ENCODE results near the gene C22orf23. TPM values are rescaled to one million over a fixed set of nuclear protein-coding genes. Genes with fewer than 3 reads are reported as not detected.

Gene C22orf23
- total RNA-seq, 1 donor from 2014 or later = 0.82 TPM

- no peak for DNase-seq
- Histone ChIP-seq H3K4me3 (no peak overlapping the region), H3K27ac (replicated peaks) (no peak overlapping the region), H3K36me3 (peaks cover 33% of the 10 kb centered on the region), H3K9me3 (replicated peaks) (no peaks in the 10 kb centered on the region), H3K27me3 (ENCODE audit: low read depth) (no peaks in the 10 kb centered on the region), H3K4me1 (peaks cover 23% of the 10 kb centered on the region)
- intact Hi-C loops (cut with micrococcal nuclease) = loop anchor here (10.0 kb wide), 1 partner anchor 153 kb away; no protein-coding TSS in a partner anchor
- no peak for TF ChIP-seq CTCF (IDR thresholded peaks at IDR 0.05; ENCODE audit: borderline replicate concordance)
Observed at GRCh38 chr22:37967637-37968451, 14.4 kb upstream of the C22orf23 start.

- no peak for DNase-seq
- Histone ChIP-seq H3K4me1 (peaks cover 23% of the 10 kb centered on the region), H3K36me3 (peaks cover 40% of the 10 kb centered on the region), H3K4me3 (no peak overlapping the region), H3K27me3 (ENCODE audit: low read depth) (no peaks in the 10 kb centered on the region), H3K9me3 (replicated peaks) (no peaks in the 10 kb centered on the region), H3K27ac (replicated peaks) (no peak overlapping the region)
- no peak for TF ChIP-seq CTCF (IDR thresholded peaks at IDR 0.05; ENCODE audit: borderline replicate concordance)
- intact Hi-C loops (cut with micrococcal nuclease) = loop anchor here (10.0 kb wide), 1 partner anchor 152 kb away; no protein-coding TSS in a partner anchor
Observed at GRCh38 chr22:37967147-37967546, 13.7 kb upstream of the C22orf23 start.

GRCh38 chr22:37965940-37966664 is 12.7 kb upstream of the C22orf23 start:
- peaks cover 50% of the 10 kb centered on the region for H3K36me3 ChIP-seq
- no peaks in the 10 kb centered on the region for H3K27me3 ChIP-seq (ENCODE audit: low read depth)
- H3K9me3 ChIP-seq (replicated peaks) = no peaks in the 10 kb centered on the region
- peaks cover 23% of the 10 kb centered on the region for H3K4me1 ChIP-seq
- intact Hi-C loops (cut with micrococcal nuclease) = loop anchor here (10.0 kb wide), 1 partner anchor 151 kb away; no protein-coding TSS in a partner anchor
- H3K27ac ChIP-seq (replicated peaks) = peak overlapping the region; percentile 43
- no peak overlapping the region for H3K4me3 ChIP-seq
- no peak for DNase-seq
- no peak for TF ChIP-seq CTCF (IDR thresholded peaks at IDR 0.05; ENCODE audit: borderline replicate concordance)

GRCh38 chr22:37961062-37961461 is 7.7 kb upstream of the C22orf23 start:
- H3K27me3 ChIP-seq (ENCODE audit: low read depth) = no peaks in the 10 kb centered on the region
- no peak for TF ChIP-seq CTCF (IDR thresholded peaks at IDR 0.05; ENCODE audit: borderline replicate concordance)
- no peak for DNase-seq
- peaks cover 72% of the 10 kb centered on the region for H3K36me3 ChIP-seq
- no peak overlapping the region for H3K27ac ChIP-seq (replicated peaks)
- H3K4me1 ChIP-seq = peaks cover 18% of the 10 kb centered on the region
- intact Hi-C loops (cut with micrococcal nuclease) = loop anchor here (10.0 kb wide), 1 partner anchor 146 kb away; no protein-coding TSS in a partner anchor
- no peaks in the 10 kb centered on the region for H3K9me3 ChIP-seq (replicated peaks)
- H3K4me3 ChIP-seq = no peak overlapping the region

DNA sequence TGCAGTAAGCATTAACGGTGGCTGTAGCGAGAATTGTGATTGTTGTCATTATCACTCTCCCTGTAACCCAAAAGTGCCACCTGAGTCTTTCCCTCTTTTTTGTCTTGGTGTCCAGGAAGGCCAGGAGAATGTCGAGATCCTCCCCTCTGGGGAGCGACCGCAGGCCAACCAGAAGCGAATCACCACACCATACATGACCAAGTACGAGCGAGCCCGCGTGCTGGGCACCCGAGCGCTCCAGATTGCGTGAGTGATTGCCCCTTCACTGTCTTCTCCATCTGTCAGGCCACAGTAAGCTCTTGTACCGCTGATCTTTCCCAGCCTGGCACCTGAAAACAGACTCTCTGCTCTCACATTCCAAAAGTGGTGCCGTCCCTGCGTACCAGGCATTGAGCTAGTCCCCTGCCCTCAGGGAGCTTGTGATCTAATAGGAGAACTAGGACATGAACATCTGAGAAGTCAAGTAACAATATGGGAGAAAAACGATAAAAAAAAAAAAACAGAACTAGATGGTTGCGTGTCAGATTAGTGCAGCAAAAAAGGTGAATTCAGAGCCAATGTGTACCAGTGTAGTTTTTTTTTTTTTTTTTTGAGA is 5.9 kb upstream of the C22orf23 start:
- no peaks in the 10 kb centered on the region for H3K9me3 ChIP-seq (replicated peaks)
- no peaks in the 10 kb centered on the region for H3K27me3 ChIP-seq (ENCODE audit: low read depth)
- no peak for DNase-seq
- no peak for TF ChIP-seq CTCF (IDR thresholded peaks at IDR 0.05; ENCODE audit: borderline replicate concordance)
- peaks cover 13% of the 10 kb centered on the region for H3K4me1 ChIP-seq
- peaks cover 72% of the 10 kb centered on the region for H3K36me3 ChIP-seq
- no peak overlapping the region for H3K27ac ChIP-seq (replicated peaks)
- H3K4me3 ChIP-seq = no peak overlapping the region
- intact Hi-C loops (cut with micrococcal nuclease) = loop anchor here (10.0 kb wide), 1 partner anchor 65 kb away; no protein-coding TSS in a partner anchor

Data from left ventricle myocardium inferior (tissue), 1 donor.